Transverse colon (tissue), 4 donors: Measurements from ENCODE around the gene CIZ1.
"Not testable (repeated sequence)": the region's sequence is repeated elsewhere in the genome, so short reads cannot be mapped to it uniquely, and the experiment has no call there.

ENCODE experiments used
- EP300 ChIP-seq: sonication (generic); formaldehyde crosslinking; IDR thresholded peaks from one replicate; pipeline ENCODE4 v1.6.1; 2017; ENCODE audit warnings: antibody characterized with exemption, low read depth
- POLR2A ChIP-seq: fragments of 450-650 bp; IDR thresholded peaks from one replicate; pipeline ENCODE4 v1.6.1; 2016; ENCODE audit warnings: antibody characterized with exemption, mild to moderate bottlenecking, moderate library complexity
- POLR2AphosphoS5 ChIP-seq, 3 donors: sonication (generic); formaldehyde crosslinking; IDR thresholded peaks; one replicate each; pipeline ENCODE4 v1.6.1; 2016; ENCODE audit warnings: antibody characterized with exemption in 3 of 3
- TF ChIP-seq, protein P1 (sequence below), 5 experiments: fragments of 200-600 bp in 3 of 5; fragments of 450-650 bp in 2 of 5; sonication (generic) in 3 of 5; IDR thresholded peaks; 1 replicate in 2 of 5; 2 replicates in 3 of 5; pipeline ENCODE4 v1.5.1; 2016 to 2017; ENCODE audit warnings: antibody characterized with exemption in 5 of 5, inconsistent platforms in 3 of 5, mild to moderate bottlenecking in 2 of 5, moderate library complexity in 1 of 5

- TF ChIP-seq POLR2AphosphoS5 (IDR thresholded peaks at IDR 0.05); EP300; POLR2A: not testable (repeated sequence)
- TF ChIP-seq, protein P1, sequence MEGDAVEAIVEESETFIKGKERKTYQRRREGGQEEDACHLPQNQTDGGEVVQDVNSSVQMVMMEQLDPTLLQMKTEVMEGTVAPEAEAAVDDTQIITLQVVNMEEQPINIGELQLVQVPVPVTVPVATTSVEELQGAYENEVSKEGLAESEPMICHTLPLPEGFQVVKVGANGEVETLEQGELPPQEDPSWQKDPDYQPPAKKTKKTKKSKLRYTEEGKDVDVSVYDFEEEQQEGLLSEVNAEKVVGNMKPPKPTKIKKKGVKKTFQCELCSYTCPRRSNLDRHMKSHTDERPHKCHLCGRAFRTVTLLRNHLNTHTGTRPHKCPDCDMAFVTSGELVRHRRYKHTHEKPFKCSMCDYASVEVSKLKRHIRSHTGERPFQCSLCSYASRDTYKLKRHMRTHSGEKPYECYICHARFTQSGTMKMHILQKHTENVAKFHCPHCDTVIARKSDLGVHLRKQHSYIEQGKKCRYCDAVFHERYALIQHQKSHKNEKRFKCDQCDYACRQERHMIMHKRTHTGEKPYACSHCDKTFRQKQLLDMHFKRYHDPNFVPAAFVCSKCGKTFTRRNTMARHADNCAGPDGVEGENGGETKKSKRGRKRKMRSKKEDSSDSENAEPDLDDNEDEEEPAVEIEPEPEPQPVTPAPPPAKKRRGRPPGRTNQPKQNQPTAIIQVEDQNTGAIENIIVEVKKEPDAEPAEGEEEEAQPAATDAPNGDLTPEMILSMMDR (IDR thresholded peaks at IDR 0.05) = not testable (repeated sequence)
These were observed 60.0 kb downstream of the CIZ1 start for GRCh38 chr9:128131346-128131745.
